H9 (cell line): ENCODE measurements around the gene SNX18. TPM values are rescaled to one million over a fixed set of nuclear protein-coding genes. Genes with fewer than 3 reads are reported as not detected.

Experiments used
- DNase-seq: peaks from one replicate; pipeline ENCODE4 v3.0.0-alpha.2; 2017
- H2AFZ ChIP-seq: one replicate; pipeline ENCODE4 v1.6.1; 2013; ENCODE audit warnings: mild to moderate bottlenecking, low read length, control low read depth, moderate library complexity
- H2AK5ac ChIP-seq: 2 replicates; pipeline ENCODE4 v1.6.1; 2013; ENCODE audit warnings: low read length, control low read depth, mixed read lengths; ENCODE audit not compliant: insufficient read length
- H2BK120ac ChIP-seq: one replicate; pipeline ENCODE4 v1.6.1; 2013; ENCODE audit warnings: low read depth, mild to moderate bottlenecking, low read length, control low read depth, inconsistent platforms; ENCODE audit not compliant: poor library complexity, severe bottlenecking
- H2BK12ac ChIP-seq: 2 replicates; pipeline ENCODE4 v1.6.1; 2013; ENCODE audit warnings: low read length, control low read depth, mixed read lengths, low read depth; ENCODE audit not compliant: insufficient read length
- H2BK15ac ChIP-seq: 2 replicates; pipeline ENCODE4 v1.6.1; 2013; ENCODE audit warnings: low read depth, low read length, control low read depth
- H2BK20ac ChIP-seq: one replicate; pipeline ENCODE4 v1.6.1; 2013; ENCODE audit warnings: low read depth, mild to moderate bottlenecking, low read length, control low read depth, inconsistent platforms; ENCODE audit not compliant: poor library complexity, severe bottlenecking
- H2BK5ac ChIP-seq: 2 replicates; pipeline ENCODE4 v1.6.1; 2013; ENCODE audit warnings: low read length, control low read depth, mixed read lengths; ENCODE audit not compliant: insufficient read length
- H3K14ac ChIP-seq: 2 replicates; pipeline ENCODE4 v1.6.1; 2013; ENCODE audit warnings: low read length, control low read depth; ENCODE audit not compliant: insufficient read depth
- H3K18ac ChIP-seq: 2 replicates; pipeline ENCODE4 v1.6.1; 2013; ENCODE audit warnings: low read depth, mild to moderate bottlenecking, mixed read lengths, low read length, control low read depth; ENCODE audit not compliant: insufficient read length
- H3K23ac ChIP-seq: 2 replicates; pipeline ENCODE4 v1.6.1; 2013; ENCODE audit warnings: low read length, control low read depth, mixed read lengths, low read depth; ENCODE audit not compliant: insufficient read length
- H3K23me2 ChIP-seq: 2 replicates; pipeline ENCODE4 v1.6.1; 2013; ENCODE audit warnings: low read depth, mild to moderate bottlenecking, mixed read lengths, low read length, control low read depth; ENCODE audit not compliant: insufficient read length, poor library complexity, severe bottlenecking
- H3K27ac ChIP-seq: 2 replicates; pipeline ENCODE4 v1.5.1; 2013; ENCODE audit warnings: low read length, control low read depth, mixed read lengths, low read depth; ENCODE audit not compliant: insufficient read length
- H3K27me3 ChIP-seq: 2 replicates; pipeline ENCODE4 v1.6.1; 2013; ENCODE audit warnings: low read length, control low read depth, inconsistent platforms; ENCODE audit not compliant: insufficient read depth
- H3K4ac ChIP-seq: 2 replicates; pipeline ENCODE4 v1.6.1; 2013; ENCODE audit warnings: low read depth, mild to moderate bottlenecking, control low read depth, inconsistent platforms, low read length, moderate library complexity
- H3K4me1 ChIP-seq: 2 replicates; pipeline ENCODE4 v1.6.1; 2013; ENCODE audit warnings: low read length, control low read depth, inconsistent platforms; ENCODE audit not compliant: insufficient read depth
- H3K4me2 ChIP-seq: 2 replicates; pipeline ENCODE4 v1.6.1; 2013; ENCODE audit warnings: low read length, control low read depth, mixed read lengths; ENCODE audit not compliant: insufficient read length, insufficient read depth
- H3K56ac ChIP-seq: 2 replicates; pipeline ENCODE4 v1.6.1; 2013; ENCODE audit warnings: low read depth, mild to moderate bottlenecking, mixed read lengths, low read length, control low read depth; ENCODE audit not compliant: insufficient read length
- H3K79me1 ChIP-seq: 2 replicates; pipeline ENCODE4 v1.6.1; 2013; ENCODE audit warnings: low read depth, mild to moderate bottlenecking, moderate library complexity, low read length, control low read depth, inconsistent platforms; ENCODE audit not compliant: insufficient read depth, poor library complexity, severe bottlenecking
- H3K79me2 ChIP-seq: 2 replicates; pipeline ENCODE4 v1.6.1; 2013; ENCODE audit warnings: low read length, control low read depth, inconsistent platforms; ENCODE audit not compliant: insufficient read depth
- H3K9ac ChIP-seq: 2 replicates; pipeline ENCODE4 v1.6.1; 2013; ENCODE audit warnings: low read length, control low read depth, mixed read lengths; ENCODE audit not compliant: insufficient read length; ENCODE audit errors: extremely low read depth
- H3K9me3 ChIP-seq: one replicate; pipeline ENCODE4 v1.6.1; 2013; ENCODE audit warnings: low read depth, low read length, inconsistent platforms; ENCODE audit not compliant: control insufficient read depth
- H3T11ph ChIP-seq: one replicate; pipeline ENCODE4 v1.6.1; 2013; ENCODE audit warnings: mild to moderate bottlenecking, low read length, control low read depth, inconsistent platforms
- H4K20me1 ChIP-seq: one replicate; pipeline ENCODE4 v1.6.1; 2013; ENCODE audit not compliant: control insufficient read depth, insufficient read length, insufficient read depth
- H4K5ac ChIP-seq: 2 replicates; pipeline ENCODE4 v1.6.1; 2013; ENCODE audit warnings: low read depth, mild to moderate bottlenecking, mixed read lengths, low read length, control low read depth; ENCODE audit not compliant: insufficient read length
- H4K8ac ChIP-seq: replicated peaks from 2 replicates; pipeline ENCODE4 v1.6.1; 2013; ENCODE audit warnings: low read length, control low read depth, mixed read lengths, low read depth; ENCODE audit not compliant: insufficient read length
- H4K91ac ChIP-seq: 2 replicates; pipeline ENCODE4 v1.6.1; 2013; ENCODE audit warnings: low read depth, mild to moderate bottlenecking, moderate library complexity, mixed read lengths, low read length, control low read depth; ENCODE audit not compliant: insufficient read length
- H3K27ac Mint-ChIP-seq, 3 experiments: 2 replicates in 2 of 3; 3 replicates in 1 of 3; pipeline ENCODE4 v1.8.0; 2020 to 2021; ENCODE audit warnings: mixed read lengths in 3 of 3, mild to moderate bottlenecking in 1 of 3, moderate library complexity in 1 of 3
- H3K27me3 Mint-ChIP-seq: 2 replicates; pipeline ENCODE4 v1.8.0; 2021; ENCODE audit warnings: low read depth, mild to moderate bottlenecking, moderate library complexity, mixed read lengths
- H3K36me3 Mint-ChIP-seq, 3 experiments: 2 replicates in 2 of 3; 3 replicates in 1 of 3; pipeline ENCODE4 v1.8.0; 2020 to 2021; ENCODE audit warnings: low read depth in 3 of 3, mixed read lengths in 3 of 3; ENCODE audit not compliant: insufficient read depth in 1 of 3
- H3K4me1 Mint-ChIP-seq, 2 experiments: 2 replicates each; pipeline ENCODE4 v1.8.0; 2020; ENCODE audit warnings: mixed read lengths in 2 of 2
- H3K4me3 Mint-ChIP-seq, 2 experiments: 2 replicates in 1 of 2; 3 replicates in 1 of 2; pipeline ENCODE4 v1.8.0; 2020 to 2021; ENCODE audit warnings: mild to moderate bottlenecking in 2 of 2, mixed read lengths in 2 of 2, moderate library complexity in 1 of 2
- H3K9me3 Mint-ChIP-seq, 2 experiments: 2 replicates in 1 of 2; 3 replicates in 1 of 2; pipeline ENCODE4 v1.8.0; 2020; ENCODE audit warnings: mild to moderate bottlenecking in 2 of 2, mixed read lengths in 2 of 2, moderate library complexity in 1 of 2
- CTCF ChIP-seq: fragments of 200-600 bp; sonication (generic); conservative IDR thresholded peaks from 3 replicates; pipeline ENCODE4 v1.8.0; 2021; ENCODE audit warnings: antibody characterized with exemption, mild to moderate bottlenecking
- whole genome bisulfite sequencing: extraction: QIAGEN DNeasy Blood & Tissue Kit; methylation state at CpG from one replicate; pipeline ENCODE4 v1.1.7; 2013; ENCODE audit warnings: missing lambda C conversion rate, low lambda C conversion rate, mixed read lengths; ENCODE audit not compliant: insufficient read length; ENCODE audit errors: extremely low coverage; 5-methylcytosine and 5-hydroxymethylcytosine counted together
- total RNA-seq: library from RNA; stranded (reverse); gene quantifications from 2 replicates; pipeline ENCODE4 v1.2.1, GENCODE V29; 2021

SNX18 gene
- total RNA-seq, 1 experiment from 2014 or later = 17.2 TPM

- H2BK15ac ChIP-seq = no peak overlapping the region
- no peaks in the 10 kb centered on the region for H3K23me2 ChIP-seq
- no peak overlapping the region for H2AFZ ChIP-seq
- no peak overlapping the region for H3K14ac ChIP-seq
- H3K23ac ChIP-seq = no peak overlapping the region
- H3K27me3 ChIP-seq = no peaks in the 10 kb centered on the region
- H4K5ac ChIP-seq = no peak overlapping the region
- H4K8ac ChIP-seq = no peak overlapping the region
- H3K4me3 Mint-ChIP-seq = no peak overlapping the region
- no peak overlapping the region for H2BK20ac ChIP-seq
- no peak overlapping the region for H2AK5ac ChIP-seq
- H3K79me1 ChIP-seq = no peaks in the 10 kb centered on the region
- no CpG with 5 or more reads among the region's 3 CpGs for whole genome bisulfite sequencing
- H3T11ph ChIP-seq = no peak overlapping the region
- H3K4me1 Mint-ChIP-seq = 0 out of 4 replicates have a peak, but pooled peaks cover 3 to 6% of the 10 kb centered on the region in 2 experiments
- H2BK5ac ChIP-seq = no peak overlapping the region
- no peak overlapping the region for H3K27ac Mint-ChIP-seq
- H3K56ac ChIP-seq = no peak overlapping the region
- no peak overlapping the region for H3K4ac ChIP-seq
- H3K18ac ChIP-seq = no peak overlapping the region
- TF ChIP-seq CTCF = no peak
- H4K91ac ChIP-seq = no peak overlapping the region
- no peak for DNase-seq
- no peak overlapping the region for H2BK120ac ChIP-seq
- H3K4me2 ChIP-seq = no peak overlapping the region
- H3K4me1 ChIP-seq = no peaks in the 10 kb centered on the region
- H3K27ac ChIP-seq = no peak overlapping the region
- peaks cover 3 to 5% of the 10 kb centered on the region in 2 experiments; a peak in 4 of 5 replicates for H3K9me3 Mint-ChIP-seq
- H4K20me1 ChIP-seq = no peaks in the 10 kb centered on the region
- no peaks in the 10 kb centered on the region for H3K27me3 Mint-ChIP-seq
- H2BK12ac ChIP-seq = no peak overlapping the region
- no peaks in the 10 kb centered on the region for H3K79me2 ChIP-seq
- H3K9ac ChIP-seq = no peak overlapping the region
- no peaks in the 10 kb centered on the region for H3K9me3 ChIP-seq
- H3K36me3 Mint-ChIP-seq = peaks cover 0 to 2% (median 0%) of the 10 kb centered on the region in 3 experiments; a peak in 1 of 7 replicates
Measured at GRCh38 chr5:54556141-54556540, 38.6 kb downstream of the SNX18 start.
